Non-pigmented ciliary epithelial cell (primary cell): ENCODE measurements around the gene ECHS1.

Experiments used
- DNase-seq: peaks from one replicate; pipeline ENCODE4 v3.0.0-alpha.2; 2010; ENCODE audit warnings: low read depth

Gene ECHS1

DNA sequence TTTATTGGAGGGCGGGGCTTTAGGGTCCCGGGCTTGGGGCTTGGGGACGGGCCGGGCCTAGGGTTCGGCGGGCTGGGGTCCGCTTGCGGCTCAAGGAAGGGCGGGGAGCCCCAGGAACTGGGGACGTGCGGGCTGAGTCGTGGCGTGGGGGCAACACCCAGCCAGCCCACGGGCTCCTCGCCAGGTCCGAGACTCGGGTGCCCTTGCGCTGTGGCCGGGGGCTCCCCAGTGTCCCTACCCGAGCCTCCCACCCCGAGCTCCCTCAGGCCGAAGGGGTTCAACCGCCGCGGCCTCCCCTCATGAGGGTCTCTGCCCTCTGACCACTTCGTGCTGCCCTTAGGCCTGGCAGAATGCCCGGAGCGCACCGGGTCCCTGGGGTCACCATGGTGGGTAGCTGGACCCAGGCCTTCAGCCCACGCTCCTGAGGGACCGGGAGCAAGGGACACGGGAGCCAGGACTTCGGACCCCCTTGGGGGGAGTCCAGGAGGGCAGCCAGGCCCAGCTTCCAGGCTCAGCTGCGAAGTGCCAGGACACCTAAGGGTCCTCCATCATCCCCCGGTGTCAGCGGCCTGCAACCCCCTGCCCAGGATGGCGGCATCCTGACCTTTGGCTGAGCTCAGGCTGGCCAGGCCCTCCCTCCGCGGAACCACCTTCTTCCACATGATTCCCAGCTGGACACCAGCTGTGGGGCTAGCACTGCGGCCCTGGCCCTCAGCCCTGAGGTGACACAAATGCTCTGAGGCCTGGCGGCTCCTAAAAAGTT, 14.8 kb downstream of the ECHS1 start:
- no peak for DNase-seq

DNA sequence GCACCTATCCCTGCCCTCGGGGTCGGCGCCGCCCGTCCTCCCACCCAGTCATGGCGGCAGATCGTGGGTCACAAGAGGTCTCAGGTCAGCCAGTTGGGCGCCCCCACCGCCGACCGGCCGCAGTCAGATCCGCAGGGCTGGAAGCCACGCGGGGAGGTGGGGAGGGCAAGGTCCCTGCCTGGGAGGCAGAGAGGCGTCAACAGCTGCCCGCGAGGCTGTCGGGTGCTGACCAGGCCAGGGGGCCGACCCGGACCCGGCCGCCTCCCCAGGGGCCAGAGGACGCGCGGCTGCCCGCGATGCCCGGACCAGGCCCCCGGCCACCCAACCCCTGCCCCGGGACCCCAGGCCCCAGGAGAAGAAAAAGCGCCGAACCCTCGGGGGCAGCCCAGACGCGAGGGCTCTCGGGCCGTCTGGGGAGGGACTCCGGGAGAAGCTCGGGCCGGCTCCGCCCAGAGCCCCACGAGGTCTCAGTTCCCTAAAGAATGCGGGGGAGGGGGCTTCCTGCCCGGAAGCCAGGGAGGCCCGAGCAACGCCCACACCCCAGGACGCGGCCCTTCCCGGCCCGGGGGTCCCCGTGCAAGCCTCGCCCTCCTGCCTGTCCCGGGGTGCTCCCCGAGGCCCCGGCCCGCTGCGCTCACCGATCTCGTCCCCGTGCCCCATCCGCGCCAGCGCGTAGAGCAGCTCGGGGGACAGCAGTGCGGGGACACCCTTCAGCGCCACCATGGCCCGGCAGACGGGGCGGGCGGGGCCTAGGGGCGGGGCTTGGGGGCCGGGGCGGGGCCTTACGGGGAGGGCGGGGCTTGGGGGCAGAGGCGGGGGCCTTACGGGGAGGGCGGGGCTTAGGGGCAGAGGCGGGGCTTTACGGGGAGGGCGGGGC, 15.6 kb downstream of the ECHS1 start, which contains the start of gene FUOM:
TSS of gene FUOM (minus strand) at position 735 of the 877 bp plus-strand sequence. CDS start at position 723, 12 bp downstream.
- DNase-seq: no peak

DNA sequence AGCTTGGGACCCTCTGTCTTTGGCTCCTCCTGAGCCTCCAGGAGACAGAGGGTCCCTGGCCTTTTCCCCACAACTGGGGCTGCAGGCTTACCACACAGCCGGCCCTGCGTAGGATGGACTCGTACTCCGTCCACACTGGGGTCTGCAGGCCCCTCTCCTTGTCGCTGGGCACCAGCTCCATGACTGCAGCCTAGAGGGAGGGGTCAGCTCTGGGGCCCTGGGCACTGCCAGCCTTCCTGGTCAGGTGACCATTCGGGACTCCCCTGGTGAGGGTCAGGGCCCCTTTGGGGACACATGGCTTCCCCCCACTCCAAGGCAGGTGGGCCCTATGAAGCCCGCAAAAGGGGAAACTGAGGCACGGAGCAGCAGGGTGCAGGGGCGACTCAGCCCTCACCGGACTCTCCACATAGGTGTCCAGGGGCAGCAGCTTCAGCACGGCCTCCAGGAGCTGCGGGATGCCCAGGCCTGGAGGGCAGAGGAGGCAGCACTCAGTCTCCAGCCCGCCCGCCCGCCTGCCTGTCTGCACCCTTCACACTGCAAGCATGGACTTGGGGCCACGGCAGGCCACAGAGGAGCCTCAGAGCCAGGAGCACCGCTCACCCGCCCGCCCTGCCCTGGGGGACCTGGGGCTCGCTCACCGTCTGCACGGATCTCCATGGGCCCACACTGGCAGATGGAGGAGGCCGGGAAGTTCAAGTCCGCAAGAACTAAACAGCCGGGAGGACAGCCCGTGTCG, 16.4 kb downstream of the ECHS1 start:
- DNase-seq: no peak

DNA sequence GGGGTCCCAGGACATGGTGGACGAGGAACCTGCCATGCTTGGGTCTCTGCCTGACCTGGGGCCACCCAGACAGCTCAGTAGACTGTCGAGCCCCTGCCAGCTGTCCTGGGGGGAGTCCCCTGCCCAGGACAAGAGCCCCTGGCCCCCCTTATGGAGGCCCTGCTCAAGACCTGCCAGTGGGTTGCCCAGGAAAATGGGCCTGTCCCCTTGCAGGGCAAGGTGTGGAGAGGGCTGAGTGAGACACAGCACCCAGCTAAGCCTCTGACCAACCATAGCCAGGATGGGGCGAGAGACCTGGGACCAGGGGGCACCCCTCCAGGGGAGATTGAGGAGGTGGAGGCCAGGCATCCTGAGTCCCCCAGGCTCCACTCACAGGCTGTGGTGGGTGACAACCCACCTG, 17.2 kb downstream of the ECHS1 start:
- no peak for DNase-seq

DNA sequence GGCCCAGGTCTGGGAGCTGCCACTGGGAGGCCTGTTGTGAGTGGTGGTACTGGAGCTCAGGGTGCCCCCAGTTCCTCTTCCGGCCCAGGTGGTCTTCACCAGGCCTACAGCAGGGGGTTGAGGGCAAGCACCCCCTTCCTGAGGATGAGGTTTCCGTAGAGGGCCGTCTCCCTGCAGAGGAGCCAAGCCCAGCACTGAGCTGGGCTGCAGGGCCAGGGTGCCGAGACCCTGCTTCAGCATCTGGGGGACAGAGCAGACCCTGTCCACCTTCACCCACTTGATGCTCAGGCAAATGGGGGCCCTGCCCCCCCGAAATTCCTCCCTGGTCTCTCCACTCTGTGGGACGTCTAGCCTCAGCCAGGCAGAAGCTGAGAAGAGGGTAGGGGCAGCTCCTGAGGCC, 17.9 kb downstream of the ECHS1 start:
- no peak for DNase-seq

DNA sequence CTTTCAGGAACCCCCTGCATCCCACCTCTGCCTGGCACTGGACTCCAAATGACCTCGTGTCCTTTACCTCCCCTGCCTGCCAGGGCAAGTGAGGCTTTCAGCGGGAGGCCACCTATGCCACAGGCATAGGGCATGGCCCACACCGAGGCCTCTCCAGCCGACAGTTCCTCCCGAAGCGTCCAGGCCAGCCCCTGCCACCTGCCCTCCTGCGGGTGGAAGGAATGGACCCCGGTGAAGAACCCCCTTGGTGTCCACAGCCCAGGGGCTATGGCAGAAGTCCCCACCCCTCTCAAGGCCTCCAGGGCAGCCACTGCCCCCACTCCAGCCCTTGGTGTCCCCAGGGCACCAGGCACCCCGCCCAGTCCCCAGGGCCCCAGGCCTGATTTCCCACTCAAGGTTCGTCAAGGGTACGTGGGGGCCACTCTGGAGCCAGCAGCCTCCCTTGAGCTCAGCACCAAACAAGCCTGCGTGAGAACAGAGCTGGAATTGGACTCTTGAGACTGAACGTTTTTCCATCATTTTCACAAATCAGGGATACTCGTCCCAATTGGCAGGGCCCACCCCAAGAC, 18.4 kb downstream of the ECHS1 start:
- no peak for DNase-seq

DNA sequence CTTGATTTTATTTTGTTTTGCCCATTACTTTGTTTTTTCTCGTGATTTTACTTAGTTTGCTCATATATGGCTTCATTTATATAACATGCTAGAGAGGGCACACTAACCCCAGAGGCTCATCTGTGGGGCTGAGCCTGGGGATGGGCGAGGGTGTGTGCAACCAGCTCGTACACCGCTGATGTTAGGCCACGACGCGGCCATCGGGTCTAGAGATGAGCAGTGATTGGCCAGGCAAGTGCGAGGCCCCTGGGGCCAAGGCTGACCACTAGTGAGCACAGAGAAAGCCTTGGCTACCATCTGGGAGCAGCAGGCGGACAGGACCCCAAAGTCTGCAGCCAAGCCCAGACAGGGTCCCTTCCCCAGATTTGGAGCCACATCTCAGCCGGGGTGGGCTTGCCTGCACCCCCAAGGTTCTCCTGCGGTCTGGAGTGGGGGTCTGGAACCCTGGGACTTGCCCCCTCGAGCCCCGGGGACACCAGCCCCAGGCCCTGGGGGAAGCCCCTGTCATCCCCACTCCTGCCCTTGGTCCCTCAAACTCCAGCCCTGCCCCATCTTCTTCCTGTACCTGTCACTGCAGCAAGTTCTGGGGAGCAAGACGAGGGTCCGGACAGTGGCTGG, 19.1 kb downstream of the ECHS1 start:
- DNase-seq: no peak

DNA sequence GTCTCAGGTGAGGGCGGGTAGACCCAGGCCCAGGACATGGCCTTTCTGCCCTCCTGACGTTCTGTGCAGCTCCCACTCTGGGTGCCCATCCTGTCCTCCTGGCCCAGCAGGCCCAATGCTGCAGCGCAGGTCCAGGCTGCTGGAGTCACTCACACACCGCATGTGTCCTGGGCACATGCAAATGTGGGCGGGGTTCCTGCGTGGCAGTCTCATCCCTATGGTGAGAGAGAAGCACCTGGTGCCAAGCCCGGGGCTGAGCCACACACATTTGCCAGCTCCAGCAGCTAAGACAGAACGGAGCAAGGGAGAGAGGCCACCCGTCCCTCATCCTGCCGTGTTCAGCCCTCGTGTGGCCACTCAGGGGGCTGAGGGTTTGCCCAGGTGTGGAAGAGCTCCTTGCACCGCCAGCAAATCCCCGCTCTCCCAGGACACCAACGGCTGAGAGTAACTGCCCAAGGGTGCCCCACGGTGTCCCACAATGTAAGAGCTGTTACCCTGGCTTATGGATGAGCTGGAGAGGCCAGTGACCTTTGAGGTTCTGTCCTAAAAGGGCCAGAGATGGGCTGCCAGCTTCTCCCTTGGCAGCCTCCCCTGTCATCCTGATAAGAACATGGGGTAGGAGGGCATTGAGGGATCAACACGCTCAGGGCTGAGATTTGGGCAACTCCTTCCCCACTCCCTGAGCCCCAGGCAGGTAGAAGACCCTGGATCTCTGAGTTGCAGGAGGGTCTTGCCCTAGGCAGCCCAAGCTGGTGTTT, 19.8 kb downstream of the ECHS1 start:
- no peak for DNase-seq

DNA sequence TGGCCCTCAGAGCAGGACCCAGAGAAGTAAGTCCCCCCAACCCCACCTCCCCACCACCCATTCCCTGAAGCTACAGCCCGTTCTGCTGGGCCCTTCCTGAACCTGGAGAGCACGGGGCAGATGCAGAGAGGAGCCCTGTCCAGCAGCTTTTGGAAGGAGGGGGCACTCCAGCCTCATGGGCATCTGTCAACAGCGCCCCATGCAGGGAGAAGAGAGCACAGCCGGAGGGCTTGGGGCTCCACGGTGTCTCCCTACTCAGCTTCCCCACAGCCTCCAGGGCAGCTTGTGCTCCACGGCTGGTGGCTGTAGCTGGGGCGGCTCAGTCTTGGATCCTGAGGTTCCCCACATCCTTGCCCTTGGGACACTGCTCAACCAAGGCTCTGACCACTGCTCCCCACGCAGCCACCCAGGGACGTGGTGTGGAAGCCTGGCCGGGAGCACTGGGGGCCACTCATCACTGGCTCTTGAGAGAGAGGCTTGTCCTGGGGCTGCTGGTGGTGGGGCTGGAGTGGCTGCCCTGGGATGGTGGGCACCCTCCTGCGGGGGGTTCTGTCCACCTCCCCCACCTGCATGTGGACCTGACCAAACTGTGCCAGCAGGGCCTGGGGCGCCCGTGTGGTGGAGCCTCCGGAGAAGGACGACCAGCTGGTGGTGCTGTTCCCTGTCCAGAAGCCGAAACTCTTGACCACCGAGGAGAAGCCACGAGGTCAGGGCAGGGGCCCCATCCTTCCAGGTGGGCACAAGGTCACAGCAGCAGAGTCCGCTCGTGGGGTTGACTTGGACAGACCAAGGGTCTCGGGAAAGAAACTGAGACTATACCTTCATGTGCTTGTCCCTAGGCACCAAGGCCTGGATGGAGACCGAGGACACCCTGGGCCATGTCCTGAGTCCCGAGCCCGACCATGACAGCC, 21.5 kb downstream of the ECHS1 start:
- DNase-seq: no peak

DNA sequence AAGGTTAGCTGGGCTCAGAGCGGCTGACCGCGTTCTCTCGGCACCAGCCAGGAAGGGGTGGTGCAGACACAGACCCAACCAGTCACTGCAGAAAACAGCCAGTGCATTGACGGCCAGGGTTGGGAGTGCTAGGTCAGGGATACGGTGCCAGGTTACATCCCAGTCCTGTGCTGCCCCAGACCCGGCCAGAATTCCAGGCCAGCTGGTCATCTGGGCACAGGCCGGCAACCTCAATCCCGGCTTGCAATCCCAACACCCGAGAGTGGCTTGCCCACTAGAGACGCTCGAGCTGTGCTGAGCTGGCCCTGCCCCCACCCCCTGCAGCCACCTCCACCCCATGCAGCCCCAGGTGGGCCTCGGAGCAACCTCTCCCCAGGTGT, 22.2 kb downstream of the ECHS1 start:
- DNase-seq: no peak

DNA sequence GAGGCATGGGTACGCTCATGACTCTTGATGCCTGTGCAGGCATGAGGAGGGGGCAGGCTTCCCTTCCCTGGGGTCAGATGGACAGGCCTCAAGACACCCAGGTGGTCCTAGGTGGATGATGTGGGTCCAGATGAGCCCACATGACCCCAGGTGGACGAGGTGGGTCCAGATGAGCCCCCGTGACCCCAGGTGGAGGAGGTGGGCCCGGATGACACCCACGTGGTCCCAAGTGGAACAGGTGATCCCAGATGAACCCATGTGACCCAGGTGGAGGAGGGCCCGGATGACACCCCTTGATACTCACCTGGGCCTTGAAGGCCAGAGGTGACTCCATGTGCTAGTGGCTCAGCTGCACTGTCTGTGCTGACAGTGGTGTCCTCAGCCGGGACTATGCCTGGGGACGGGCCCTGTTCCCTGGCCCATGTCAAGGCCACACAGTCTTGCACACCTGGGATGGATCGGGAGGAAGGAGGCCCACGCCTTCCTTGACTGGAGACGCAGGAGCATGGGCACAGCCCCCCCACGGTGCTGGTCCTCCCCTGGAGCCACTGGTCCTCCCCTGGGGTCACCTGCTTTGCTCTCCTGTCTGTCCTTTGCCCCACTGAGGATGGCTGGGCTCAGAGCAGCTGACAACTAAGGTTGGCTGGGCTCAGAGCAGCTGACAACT, 22.7 kb downstream of the ECHS1 start:
- no peak for DNase-seq

DNA sequence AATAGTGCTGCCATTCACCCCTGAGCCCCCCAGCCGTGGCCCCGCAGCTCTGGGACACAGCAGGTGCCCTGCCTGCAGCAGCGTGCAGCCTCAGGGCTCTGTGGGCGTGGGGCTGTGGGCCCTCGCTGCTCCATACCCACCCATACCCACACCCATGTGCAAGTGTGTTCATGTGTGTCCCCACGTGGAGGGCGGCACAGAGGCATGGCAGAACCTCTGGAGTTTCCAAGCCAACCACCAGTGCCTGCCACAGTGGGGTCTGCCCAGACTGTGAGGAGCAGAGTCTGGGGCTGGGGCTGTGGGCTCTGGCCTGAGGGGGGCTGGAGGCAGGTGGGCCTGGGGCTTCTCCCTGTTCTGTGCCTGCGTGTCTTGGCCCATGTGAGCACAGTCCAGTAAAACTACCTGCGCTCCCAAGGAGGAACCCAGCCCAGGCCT, 23.6 kb downstream of the ECHS1 start:
- no peak for DNase-seq

DNA sequence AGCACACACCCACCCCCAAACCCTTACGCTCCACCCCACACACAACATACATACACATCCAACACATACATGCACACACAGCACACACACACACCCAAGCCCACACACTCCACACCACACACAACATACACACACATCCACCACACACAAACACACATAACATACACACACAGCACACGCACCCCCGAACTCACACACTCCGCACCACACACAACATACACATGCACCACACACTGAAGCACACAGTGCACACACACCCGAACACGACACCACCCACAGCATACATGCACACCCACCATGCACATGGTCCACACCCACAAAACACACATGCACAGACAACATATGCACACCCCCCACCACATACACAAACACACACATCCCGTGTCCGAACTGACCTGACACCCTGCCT, 24.0 kb downstream of the ECHS1 start:
- no peak for DNase-seq

DNA sequence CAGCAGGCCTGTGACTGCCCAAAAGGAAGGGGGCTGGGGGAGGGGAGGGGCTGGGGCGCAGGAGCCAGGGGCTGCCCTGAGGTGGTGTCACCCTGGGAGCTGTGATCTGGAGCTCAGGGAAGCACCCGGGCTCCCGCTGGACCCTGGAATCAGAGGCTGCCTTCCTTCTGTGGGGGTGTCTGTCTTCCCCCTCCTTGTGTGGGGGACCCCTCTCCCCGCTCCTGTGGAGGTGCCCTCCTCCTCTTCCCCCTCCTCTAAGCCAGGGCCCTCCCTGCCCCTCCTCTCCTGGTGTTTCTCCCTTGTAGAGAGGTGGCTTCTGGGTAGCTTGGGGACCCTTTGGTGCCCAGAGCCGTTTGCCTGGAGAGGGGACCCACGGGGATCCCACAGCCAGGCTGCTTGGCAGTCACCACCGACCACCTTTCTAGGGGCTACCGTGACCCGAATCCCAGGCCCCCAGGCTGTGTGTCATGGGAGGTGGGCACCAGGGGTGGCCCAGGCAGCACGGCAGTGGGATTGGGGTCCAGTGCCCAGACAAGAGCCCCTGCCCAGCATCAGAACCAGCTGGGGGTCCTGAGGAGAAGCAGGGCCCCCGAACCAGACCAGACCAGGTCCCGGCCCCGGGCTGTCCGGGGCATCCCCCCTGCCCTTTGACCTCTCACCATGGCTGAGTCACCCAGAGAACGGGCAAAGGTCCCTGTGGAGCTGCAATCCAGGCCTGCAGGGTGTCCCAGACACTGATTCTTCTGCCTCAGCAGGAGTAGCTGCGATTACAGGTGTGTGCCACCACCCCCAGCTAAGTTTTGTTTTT, 25.2 kb downstream of the ECHS1 start:
- no peak for DNase-seq

DNA sequence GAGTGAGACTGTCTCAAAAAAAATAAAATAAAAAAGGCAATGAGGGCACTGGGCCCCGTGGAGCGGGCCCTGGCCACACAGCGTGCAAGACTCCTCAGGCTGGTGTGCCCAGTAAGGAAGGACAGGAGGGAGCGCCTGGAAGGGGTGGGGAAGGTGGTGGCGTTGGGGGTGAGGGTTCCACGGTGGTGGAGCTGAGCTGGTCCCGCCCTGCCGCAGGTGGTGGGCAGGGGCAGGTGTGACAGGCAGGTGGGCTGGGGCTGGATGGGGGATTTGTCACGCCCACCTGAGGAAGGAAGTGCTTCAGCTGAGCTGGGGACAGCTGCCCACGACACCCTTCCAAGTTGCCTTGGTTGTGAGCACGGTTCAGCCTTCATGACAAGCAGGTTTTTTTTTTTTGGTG, 26.7 kb downstream of the ECHS1 start:
- DNase-seq: no peak

DNA sequence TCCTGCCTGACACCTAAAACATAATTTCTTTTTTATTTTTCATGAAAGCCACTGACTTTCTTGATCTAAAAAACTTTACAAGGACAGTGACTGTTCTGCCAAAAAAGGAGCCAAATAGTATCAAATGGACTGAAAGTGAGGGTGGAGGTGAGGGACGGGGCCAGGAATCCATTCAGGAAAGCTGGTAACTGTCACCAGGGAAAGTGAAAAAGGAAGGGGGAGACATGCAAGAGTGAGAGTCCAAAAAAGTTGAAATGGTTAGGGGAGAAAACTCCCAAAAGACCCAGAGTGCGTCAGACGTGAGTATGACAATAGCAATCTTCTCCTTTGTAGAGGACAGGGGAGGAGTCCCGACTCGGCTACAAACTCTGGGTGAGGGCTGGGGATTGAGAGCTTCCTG, 28.9 kb downstream of the ECHS1 start:
- no peak for DNase-seq

DNA sequence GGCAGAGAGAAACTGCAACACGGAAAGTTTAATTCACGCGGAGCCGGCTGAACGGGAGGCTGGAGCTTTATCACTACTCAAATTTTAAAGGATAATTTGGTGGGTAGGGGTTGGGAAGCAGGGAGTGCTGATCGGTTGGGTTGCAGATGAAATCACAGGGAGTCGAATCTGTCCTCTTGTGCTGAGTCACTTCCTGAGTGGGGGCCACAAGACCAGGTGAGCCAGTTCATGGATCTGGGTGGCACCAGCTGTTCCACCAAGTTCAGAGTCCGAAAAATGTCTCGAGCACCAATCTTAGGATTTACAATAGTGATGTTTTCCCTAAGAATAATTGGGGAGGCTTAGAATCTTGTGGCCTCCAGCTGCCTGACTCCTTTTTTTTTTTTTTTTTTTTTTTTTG, 29.6 kb downstream of the ECHS1 start:
- no peak for DNase-seq

DNA sequence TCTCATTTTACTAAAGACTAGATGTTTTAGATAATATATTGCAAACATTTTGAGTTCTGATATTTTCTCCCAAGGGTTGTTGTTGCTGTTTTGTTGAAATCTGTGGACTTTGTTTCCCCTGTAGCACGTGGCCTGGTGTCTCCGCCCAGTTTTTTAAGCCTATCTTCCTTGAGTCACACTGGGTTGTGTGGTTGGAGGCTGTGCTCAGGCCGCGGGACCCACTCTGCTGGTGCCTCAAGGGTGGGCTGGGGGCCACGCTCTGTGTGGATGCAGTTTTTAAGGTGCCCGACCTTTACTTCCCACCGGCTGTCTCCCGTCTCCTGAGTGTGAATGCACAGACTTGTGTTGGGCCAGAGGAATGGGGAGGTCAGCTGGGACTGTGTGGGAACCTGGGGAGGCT, 30.2 kb downstream of the ECHS1 start:
- DNase-seq: no peak

DNA sequence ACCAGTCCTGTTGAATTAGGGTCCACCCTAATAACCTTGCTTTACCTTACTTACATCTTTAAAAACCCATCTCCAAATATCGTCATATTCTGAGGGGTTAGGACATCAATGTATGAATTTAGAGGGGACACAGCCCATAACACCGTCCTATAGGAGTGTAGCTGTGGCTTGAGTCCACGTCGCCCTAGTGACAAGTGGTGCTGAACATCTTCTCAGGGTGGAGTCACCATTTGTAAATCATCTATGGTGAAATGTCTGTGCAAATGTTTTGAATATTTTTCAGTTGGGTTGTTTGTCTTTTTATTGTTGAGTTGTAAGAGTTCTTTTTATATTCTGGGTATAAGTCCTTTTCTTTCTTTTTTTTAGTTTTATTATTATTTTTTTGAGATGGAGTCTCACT, 31.2 kb downstream of the ECHS1 start:
- DNase-seq: no peak
